Activated CD4-positive, alpha-beta T cell treated with anti-CD3 and anti-CD28 coated beads, Interleukin-2, amount 50 U/mL, for 4 hours (primary cell): ENCODE data around the gene MEI4.
"Not testable (repeated sequence)": the region's sequence is repeated elsewhere in the genome, so short reads cannot be mapped to it uniquely, and the experiment has no call there.

ENCODE experiments used
- DNase-seq, 2 experiments: peaks; one replicate each; pipeline ENCODE4 v3.0.0-alpha.2; 2020

The MEI4 gene

DNA sequence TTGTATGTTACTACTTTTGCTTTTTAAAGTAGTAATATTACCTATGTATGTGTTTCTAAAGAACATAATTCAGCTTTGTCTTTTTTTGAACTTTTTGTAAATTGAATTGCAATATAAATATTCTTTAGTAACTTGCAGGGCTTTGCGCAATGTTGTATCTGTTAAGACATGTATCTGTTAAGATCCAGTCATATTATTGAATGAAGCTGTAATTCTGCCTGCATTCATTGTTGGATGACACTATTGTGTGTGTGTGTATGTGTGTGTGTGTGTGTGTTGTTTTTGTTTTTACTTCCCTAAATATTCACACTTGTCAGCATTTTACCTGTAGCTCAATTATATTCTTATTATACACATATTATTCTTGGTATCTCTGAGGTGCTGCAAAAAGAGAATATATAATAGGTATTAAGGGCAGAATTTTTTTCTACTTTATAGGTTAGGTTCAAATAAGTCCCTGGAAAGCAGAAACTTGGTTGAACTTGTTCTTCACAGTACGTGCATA, 164.0 kb downstream of the MEI4 start:
- DNase-seq, result no peak

- no peak for DNase-seq
Measured at GRCh38 chr6:77822265-77822664, 169.4 kb downstream of the MEI4 start.

GRCh38 chr6:77825204-77825603, 172.4 kb downstream of the MEI4 start:
- DNase-seq, result no peak

- DNase-seq, result no peak
Measured at GRCh38 chr6:77829736-77830135, 176.9 kb downstream of the MEI4 start.

GRCh38 chr6:77833749-77834148, 180.9 kb downstream of the MEI4 start:
- DNase-seq, result not testable (repeated sequence)

DNA sequence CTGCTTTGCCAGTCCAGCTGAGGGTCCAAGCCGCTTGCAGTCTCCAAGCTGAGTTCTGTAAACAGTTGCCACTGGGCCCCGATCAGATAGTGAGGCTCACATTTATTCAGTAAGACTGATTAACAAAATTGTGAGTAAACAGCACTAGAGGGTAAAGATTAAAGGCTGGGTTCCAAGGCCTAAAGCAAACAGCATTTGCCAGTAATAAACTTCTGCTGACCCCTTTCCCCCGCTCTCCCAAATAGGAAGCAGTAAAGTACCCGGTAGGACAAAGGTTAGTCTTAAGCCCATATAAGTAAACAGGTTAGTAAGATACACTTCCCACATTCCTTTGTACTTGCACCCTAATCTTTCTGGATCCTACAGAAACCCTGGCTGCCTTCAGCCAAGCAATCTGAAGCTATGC, 181.8 kb downstream of the MEI4 start:
- DNase-seq, result no peak

DNA sequence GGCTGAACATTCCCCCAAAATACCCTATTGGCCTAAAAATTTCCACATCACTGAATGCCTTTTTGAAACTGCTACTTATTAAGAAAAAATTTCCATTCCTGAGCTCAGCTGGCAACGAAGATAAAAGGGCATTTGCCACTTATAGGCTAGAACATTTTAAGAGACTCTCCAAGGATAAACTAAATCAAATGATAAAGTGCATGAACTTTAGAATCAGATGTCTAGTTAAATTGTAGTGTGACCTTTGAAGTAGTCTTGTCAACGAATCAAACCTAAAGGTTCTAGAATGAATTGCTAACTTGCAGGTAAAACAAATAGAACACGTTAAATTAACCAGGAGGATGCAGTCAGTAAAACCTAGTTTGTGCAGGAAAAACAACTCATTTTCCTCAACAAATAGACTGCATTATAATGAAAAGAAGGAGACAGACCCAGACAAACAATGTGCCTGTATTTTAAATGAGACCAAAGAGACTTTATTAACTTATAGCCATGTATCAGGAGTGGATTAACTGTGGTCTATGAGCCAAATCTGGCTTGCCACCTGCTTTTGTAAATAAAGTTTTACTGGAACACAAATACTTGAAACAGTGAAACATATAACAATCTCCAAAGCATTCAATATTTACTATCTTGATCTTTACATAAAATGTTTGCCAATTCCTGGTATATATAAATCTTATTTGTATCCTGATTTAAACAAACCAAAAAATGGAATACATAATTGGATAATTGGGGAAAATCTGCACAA, 184.4 kb downstream of the MEI4 start:
- DNase-seq, result no peak

DNA sequence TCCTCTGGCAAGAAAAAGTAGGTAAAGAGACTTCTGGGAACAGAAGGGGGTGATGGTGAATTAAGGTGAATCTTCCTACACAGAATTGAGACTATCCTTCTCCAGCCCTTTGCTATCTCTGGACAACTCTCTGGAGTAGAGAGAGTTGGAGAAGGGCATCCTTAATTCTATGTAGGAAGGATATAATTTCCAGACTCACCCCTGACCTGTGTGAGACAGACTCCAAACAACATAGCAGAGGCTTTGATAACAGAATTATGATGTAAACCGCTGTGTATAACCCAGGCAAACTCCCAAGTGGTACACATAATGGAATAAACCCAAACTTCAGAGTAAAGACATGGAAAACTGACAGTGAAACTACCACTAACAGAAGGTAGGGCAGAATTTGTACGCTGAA, 186.5 kb downstream of the MEI4 start:
- no peak for DNase-seq

- no peak for DNase-seq
Measured at GRCh38 chr6:77844822-77845221, 192.0 kb downstream of the MEI4 start.

GRCh38 chr6:77853401-77853800, 200.6 kb downstream of the MEI4 start:
- no peak for DNase-seq

- DNase-seq, result no peak
Measured at GRCh38 chr6:77856391-77856790, 203.6 kb downstream of the MEI4 start.

- no peak for DNase-seq
Measured at GRCh38 chr6:77857421-77857820, 204.6 kb downstream of the MEI4 start.

DNA sequence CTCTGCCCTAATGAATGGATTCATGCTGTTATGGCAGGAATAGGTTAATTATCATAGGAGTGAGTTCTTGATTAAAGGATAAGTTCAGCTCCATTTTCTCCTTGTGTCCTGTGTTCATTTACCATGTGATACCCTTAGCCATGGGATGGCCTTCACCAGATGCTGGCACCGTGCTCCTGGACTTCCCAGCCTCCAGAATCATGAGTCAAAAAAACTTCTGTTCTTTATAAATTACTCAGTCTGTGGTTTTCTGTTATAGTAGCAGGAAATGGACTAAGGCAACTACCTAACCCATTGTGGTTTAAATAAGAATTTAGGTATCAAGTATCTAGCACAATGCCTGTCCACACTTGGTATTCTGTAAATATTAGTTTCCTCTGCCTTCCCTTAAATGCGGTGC, 223.5 kb downstream of the MEI4 start:
- no peak for DNase-seq

DNA sequence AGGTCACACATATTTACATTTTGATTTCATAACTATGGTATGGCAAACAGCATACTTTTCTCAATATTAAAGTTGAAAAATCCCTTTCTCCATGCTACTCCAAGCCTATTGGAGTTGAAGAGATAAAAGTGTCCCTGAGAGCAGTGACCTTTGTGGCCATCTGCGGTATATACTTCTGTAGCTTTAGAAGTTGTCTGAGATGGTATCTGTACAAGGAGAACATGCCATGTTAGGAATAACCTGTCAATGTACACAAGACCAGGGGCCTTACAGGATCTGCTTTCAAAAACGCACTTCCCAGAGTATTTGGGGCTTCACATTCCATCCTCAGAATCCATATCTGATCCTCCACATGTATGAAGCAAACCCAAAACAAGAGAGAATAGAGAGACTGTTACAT, 226.7 kb downstream of the MEI4 start:
- no peak for DNase-seq

- DNase-seq, result no peak
Measured at GRCh38 chr6:77880501-77880900, 227.7 kb downstream of the MEI4 start.

DNA sequence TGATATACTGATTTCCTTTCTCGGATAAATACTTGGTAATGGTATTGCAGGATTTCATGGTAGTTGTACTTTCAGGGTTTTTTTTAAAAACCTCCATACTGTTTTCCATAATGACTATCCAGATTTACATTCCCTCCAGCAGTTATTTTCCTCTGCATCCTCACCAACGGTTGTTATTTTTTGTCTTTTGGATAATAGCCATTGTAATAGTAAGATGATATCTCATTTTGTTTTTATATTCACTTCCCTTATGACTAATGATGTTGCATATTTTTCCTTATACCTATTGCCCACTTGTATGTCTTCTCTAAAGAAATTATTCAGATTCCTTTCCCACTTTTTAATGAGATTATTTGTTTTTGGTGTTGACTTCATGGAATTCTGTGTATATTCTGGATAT, 231.0 kb downstream of the MEI4 start:
- no peak for DNase-seq

GRCh38 chr6:77893391-77893790, 240.6 kb downstream of the MEI4 start:
- no peak for DNase-seq

GRCh38 chr6:77906070-77906469, 253.2 kb downstream of the MEI4 start:
- no peak for DNase-seq

- DNase-seq, result no peak
Measured at GRCh38 chr6:77910826-77911225, 258.0 kb downstream of the MEI4 start.

DNA sequence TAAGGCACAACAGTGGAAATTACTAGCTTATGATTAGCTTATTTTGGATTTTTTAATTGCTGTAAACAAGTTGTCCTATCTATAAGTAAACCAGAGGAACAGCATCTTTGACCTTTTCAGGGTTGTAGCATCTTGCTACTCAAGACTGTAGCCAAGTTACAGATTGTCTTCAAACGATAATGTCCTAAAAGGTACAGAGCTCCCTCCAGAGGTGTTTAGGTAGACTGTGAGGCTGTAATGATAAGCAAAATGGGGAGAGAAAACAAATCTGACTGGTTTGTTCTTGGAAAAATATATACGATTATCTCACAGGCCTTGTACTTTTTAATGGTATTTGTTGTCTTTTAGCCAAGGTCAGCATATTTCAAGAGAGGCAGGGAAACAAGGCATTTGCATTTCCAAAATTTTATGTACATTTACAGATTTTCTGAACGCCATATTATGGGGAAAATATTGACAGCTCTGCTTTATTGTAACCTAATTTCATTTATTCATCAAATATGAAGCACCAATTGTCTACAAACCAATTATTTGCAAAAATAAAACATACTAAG, 273.4 kb downstream of the MEI4 start:
- no peak for DNase-seq

DNA sequence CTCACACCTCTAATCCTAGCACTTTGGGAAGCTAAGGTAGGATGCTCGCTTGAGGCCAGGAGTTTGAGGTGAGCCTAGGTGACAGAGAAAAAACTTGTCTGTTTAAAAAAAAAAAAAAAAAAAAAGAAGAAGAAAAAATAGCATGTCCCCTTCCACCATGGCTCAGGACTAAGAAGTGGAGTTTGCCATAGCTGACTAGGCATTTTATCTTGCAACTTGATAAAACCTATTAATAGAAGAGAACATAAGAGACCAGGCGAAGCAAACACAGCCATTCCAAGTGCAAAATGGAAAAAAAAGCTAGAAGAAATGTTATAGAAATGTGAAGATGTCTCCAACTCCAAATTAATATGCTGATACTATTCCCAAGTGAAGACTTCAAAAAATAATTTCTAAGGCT, 277.5 kb downstream of the MEI4 start:
- DNase-seq, result no peak

DNA sequence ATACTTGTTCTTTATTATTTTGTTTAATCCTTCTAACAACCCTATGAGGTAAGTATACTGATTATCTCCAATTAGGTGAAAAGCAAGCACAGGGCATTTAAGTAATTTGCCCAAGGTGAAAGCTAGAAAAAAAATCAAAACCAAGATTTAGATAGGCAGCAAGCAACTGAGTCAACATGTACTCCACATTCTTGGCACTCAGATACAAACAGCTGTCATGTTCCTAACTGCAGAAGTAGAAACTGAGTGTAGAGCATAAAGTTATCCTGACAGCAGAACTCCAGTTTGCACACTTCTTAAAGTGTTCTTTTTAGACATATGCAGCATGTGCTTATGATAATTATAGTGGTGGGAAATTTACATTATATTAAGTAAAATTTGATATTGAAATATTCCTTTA, 278.1 kb downstream of the MEI4 start:
- DNase-seq, result no peak

DNA sequence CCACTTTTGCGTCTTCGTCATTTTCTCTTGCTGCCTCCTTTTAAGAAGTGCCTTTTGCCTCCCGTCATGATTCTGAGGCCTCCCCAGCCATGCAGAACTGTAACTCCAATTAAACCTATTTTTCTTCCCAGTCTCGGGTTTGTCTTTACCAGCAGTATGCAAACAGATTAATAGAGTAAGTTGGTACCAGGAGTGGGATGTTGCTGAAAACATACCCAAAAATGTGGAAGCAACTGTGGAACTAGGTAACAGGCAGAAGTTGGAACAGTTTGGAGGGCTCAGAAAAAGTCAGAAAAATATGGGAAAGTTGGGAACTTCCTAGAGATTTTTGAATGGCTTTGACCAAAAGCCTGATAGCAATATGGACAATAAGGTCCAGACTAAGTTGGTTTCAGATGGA, 309.2 kb downstream of the MEI4 start:
- DNase-seq, result no peak

DNA sequence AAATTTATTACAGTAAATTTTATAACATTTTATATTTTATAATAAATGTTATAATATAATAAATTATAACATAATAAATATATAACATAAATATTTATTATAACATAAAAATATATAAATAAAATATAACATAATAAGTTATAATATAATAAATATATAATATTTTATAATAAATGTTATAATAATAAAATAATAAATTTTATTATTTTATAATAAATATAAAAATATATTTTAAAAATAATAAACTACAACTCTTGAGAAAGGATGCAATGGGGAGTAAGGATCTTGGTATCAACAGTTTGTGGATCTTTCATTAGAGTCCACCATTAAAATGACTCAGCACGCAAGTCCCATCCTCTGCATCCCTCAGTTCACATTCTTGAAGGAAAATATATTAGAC, 312.6 kb downstream of the MEI4 start:
- DNase-seq, result no peak

- no peak for DNase-seq
Measured at GRCh38 chr6:77972334-77972733, 319.5 kb downstream of the MEI4 start.
